Esophagus muscularis mucosa (tissue), 4 donors: ENCODE data around the gene RUFY3. TPM values are rescaled to one million over a fixed set of nuclear protein-coding genes. Genes with fewer than 3 reads are reported as not detected.

Experiments
- DNase-seq: peaks from one replicate; pipeline ENCODE4 v3.0.0-alpha.2; 2017; ENCODE audit errors: extremely low spot score
- H3K27ac ChIP-seq, 4 donors: fragments of 200-600 bp; sonication (generic); replicated peaks in 1 of 4; 1 replicate in 3 of 4; 2 replicates in 1 of 4; pipeline ENCODE4 v1.5.1; 2016 to 2019; ENCODE audit warnings: mild to moderate bottlenecking in 1 of 4
- H3K27me3 ChIP-seq, 4 donors: fragments of 200-600 bp; sonication (generic); one replicate each; pipeline versions ENCODE4 v1.5.1 to v1.6.0; 2016 to 2019
- H3K36me3 ChIP-seq, 4 donors: fragments of 200-600 bp; sonication (generic); one replicate each; pipeline ENCODE4 v1.5.1; 2016 to 2019
- H3K4me1 ChIP-seq, 4 donors: fragments of 200-600 bp; sonication (generic); one replicate each; pipeline ENCODE4 v1.5.1; 2016 to 2019
- H3K4me3 ChIP-seq, 4 donors: fragments of 200-600 bp; sonication (generic); 1 replicate in 2 of 4; 2 replicates in 2 of 4; pipeline ENCODE4 v1.5.1; 2016 to 2019; ENCODE audit warnings: mild to moderate bottlenecking in 4 of 4, moderate library complexity in 1 of 4
- H3K9me3 ChIP-seq, 4 donors: fragments of 200-600 bp; sonication (generic); 1 replicate in 3 of 4; 2 replicates in 1 of 4; pipeline ENCODE4 v1.5.1; 2016 to 2019
- EP300 ChIP-seq: sonication (generic); formaldehyde crosslinking; IDR thresholded peaks from one replicate; pipeline ENCODE4 v1.6.1; 2017; ENCODE audit warnings: antibody characterized with exemption
- POLR2A ChIP-seq: fragments of 450-650 bp; IDR thresholded peaks from one replicate; pipeline ENCODE4 v1.6.1; 2017; ENCODE audit warnings: antibody characterized with exemption, moderate library complexity, mild to moderate bottlenecking, low read depth
- POLR2AphosphoS5 ChIP-seq, 2 donors: sonication (generic); formaldehyde crosslinking; IDR thresholded peaks; one replicate each; pipeline ENCODE4 v1.6.1; 2017; ENCODE audit warnings: antibody characterized with exemption in 2 of 2
- WGBS: methylation state at CpG from one replicate; pipeline ENCODE4 v1.1.5; 2018; 5-methylcytosine and 5-hydroxymethylcytosine counted together
- intact Hi-C: fragments of 100-400 bp; cut with DNase I; formaldehyde crosslinking; loops from one replicate; pipeline ENCODE4 v1.15.1; 2023
- total RNA-seq, 4 donors: library from RNA; depleted of rRNA; stranded (reverse); fragments of >200 nt; gene quantifications; one replicate each; pipeline versions ENCODE4 v1.1.0 to v1.2.1, GENCODE V29; 2016
- TF ChIP-seq, protein P1 (sequence below), 3 experiments: fragments of 200-600 bp in 2 of 3; fragments of 450-650 bp in 1 of 3; sonication (generic) in 2 of 3; IDR thresholded peaks; one replicate each; pipeline ENCODE4 v1.5.1; 2017 to 2019; ENCODE audit warnings: antibody characterized with exemption in 3 of 3, mild to moderate bottlenecking in 2 of 3, moderate library complexity in 1 of 3

The RUFY3 gene
- total RNA-seq, 4 donors from 2014 or later: 30.5 to 51.9 (median 33.2) TPM

DNA sequence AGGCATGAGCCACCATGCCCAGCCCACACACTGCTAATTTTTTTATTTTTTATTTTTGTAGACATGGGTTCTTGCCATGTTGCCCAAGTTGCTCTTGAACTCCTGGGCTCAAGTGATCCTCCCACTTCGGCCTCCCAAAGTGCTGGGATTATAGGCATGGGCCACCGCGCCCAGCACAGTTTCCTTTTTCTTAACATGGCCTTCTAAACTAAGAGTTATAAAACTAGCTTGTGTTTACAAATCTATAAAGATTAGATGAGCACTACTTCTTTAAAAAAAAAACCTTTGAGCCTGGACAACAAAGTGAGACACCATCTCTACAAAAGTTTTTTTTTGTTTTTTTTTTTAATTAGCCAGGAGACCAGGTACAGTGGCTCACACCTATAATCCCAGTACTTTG, 107.3 kb downstream of the RUFY3 start:
- TF ChIP-seq, protein P1, sequence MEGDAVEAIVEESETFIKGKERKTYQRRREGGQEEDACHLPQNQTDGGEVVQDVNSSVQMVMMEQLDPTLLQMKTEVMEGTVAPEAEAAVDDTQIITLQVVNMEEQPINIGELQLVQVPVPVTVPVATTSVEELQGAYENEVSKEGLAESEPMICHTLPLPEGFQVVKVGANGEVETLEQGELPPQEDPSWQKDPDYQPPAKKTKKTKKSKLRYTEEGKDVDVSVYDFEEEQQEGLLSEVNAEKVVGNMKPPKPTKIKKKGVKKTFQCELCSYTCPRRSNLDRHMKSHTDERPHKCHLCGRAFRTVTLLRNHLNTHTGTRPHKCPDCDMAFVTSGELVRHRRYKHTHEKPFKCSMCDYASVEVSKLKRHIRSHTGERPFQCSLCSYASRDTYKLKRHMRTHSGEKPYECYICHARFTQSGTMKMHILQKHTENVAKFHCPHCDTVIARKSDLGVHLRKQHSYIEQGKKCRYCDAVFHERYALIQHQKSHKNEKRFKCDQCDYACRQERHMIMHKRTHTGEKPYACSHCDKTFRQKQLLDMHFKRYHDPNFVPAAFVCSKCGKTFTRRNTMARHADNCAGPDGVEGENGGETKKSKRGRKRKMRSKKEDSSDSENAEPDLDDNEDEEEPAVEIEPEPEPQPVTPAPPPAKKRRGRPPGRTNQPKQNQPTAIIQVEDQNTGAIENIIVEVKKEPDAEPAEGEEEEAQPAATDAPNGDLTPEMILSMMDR (IDR thresholded peaks at IDR 0.05): no peak
- TF ChIP-seq POLR2A (no peak), POLR2AphosphoS5 (IDR thresholded peaks at IDR 0.05) (no peak), EP300 (no peak)
- intact Hi-C loops: no loop called here
- DNase-seq: no peak
- peaks cover 70 to 100% (median 97%) of the 10 kb centered on the region in 4 donors for H3K36me3 ChIP-seq
- H3K4me1 ChIP-seq: no peaks in the 10 kb centered on the region
- no peak overlapping the region for H3K4me3 ChIP-seq
- 100% methylated on average over 3 of the region's 3 CpGs for WGBS
- no peak overlapping the region for H3K27ac ChIP-seq
- no peaks in the 10 kb centered on the region for H3K9me3 ChIP-seq
- no peaks in the 10 kb centered on the region for H3K27me3 ChIP-seq

- Histone ChIP-seq H3K9me3 (no peaks in the 10 kb centered on the region), H3K27me3 (no peaks in the 10 kb centered on the region), H3K4me1 (no peaks in the 10 kb centered on the region), H3K4me3 (no peak overlapping the region), H3K36me3 (peaks cover 66 to 100% (median 96%) of the 10 kb centered on the region in 4 donors), H3K27ac (no peak overlapping the region)
- intact Hi-C loops: no loop called here
- no peak for TF ChIP-seq EP300
- 83% methylated on average over 1 of the region's 1 CpG for WGBS
- no peak for DNase-seq
Measured at GRCh38 chr4:70829492-70829891, 107.7 kb downstream of the RUFY3 start.

DNA sequence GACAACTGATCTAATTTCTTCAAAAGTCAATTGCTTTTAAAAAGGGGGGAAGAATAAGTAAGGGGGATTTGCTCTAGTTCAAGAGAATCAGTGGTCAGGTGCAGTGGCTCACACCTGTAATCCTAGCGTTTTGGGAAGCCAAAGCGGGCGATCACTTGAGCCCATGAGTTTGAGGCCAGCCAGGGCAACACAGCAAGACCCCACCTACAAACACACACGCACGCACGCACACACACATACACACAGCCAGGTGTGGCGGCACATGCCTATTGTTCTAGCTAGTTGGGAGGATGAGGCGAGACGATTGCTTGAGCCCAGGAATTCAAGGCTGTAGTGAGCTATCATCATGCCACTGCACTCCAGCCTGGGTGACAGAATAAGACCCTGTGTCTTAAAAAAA, 108.3 kb downstream of the RUFY3 start:
- H3K27me3 ChIP-seq: no peaks in the 10 kb centered on the region
- intact Hi-C loops: no loop called here
- TF ChIP-seq POLR2A (no peak), POLR2AphosphoS5 (IDR thresholded peaks at IDR 0.05) (no peak), EP300 (no peak)
- TF ChIP-seq, protein P1 (IDR thresholded peaks at IDR 0.05): no peak
- peaks cover 68 to 100% (median 96%) of the 10 kb centered on the region in 4 donors for H3K36me3 ChIP-seq
- 98% methylated on average over 9 of the region's 9 CpGs for WGBS
- no peaks in the 10 kb centered on the region for H3K9me3 ChIP-seq
- DNase-seq: no peak
- H3K27ac ChIP-seq: no peak overlapping the region
- no peak overlapping the region for H3K4me3 ChIP-seq
- no peaks in the 10 kb centered on the region for H3K4me1 ChIP-seq

DNA sequence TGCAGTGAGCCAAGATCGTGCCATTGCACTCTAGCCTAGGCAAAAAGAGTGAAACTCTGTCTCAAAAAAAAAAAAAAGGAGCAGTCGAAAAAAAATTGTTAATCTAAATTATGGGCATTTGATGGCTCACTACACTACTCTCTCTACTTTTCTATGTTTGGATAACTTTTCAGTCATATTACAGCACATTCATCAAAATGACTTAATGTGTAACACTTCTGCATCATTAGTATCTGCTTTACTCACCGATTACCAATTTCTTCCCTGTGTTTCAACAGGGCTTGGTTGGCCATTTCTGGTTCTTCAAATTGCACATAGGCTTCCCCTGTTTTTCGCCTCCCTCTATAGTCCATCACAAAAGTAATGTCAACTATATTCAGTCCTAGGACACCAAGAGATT, 109.5 kb downstream of the RUFY3 start:
- Histone ChIP-seq H3K36me3 (peaks cover 55 to 96% (median 88%) of the 10 kb centered on the region in 4 donors), H3K27me3 (no peaks in the 10 kb centered on the region), H3K4me1 (peaks cover 7 to 10% (median 8%) of the 10 kb centered on the region in 4 donors), H3K9me3 (no peaks in the 10 kb centered on the region), H3K27ac (no peak overlapping the region), H3K4me3 (no peak overlapping the region)
- no peak for TF ChIP-seq POLR2A
- TF ChIP-seq, protein P1 (IDR thresholded peaks at IDR 0.05): no peak
- TF ChIP-seq EP300: no peak
- no peak for TF ChIP-seq POLR2AphosphoS5 (IDR thresholded peaks at IDR 0.05)
- intact Hi-C loops: no loop called here
- DNase-seq: no peak
- WGBS: 91% methylated on average over 4 of the region's 4 CpGs

DNA sequence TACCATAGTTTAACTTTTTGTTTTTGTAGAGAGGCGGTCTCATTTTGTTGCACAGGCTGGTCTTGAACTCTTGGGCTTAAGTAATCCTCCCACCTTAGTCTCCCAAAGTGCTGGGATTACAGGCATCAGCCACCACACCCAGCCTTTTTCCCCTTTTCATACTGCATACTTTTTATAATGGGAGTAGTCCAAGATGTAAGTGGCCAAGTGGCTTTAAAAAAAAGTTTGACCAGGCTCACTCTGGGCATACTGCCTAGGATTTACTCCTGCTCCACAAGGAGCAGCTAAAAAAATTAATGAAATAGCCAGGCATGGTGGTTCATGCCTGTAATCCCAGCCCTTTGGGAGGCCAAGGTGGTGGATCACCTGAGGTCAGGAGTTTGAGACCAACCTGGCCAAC, 111.9 kb downstream of the RUFY3 start:
- no peak overlapping the region for H3K4me3 ChIP-seq
- intact Hi-C loops: no loop called here
- H3K27me3 ChIP-seq: no peaks in the 10 kb centered on the region
- 93% methylated on average over 1 of the region's 1 CpG for WGBS
- H3K27ac ChIP-seq: no peak overlapping the region
- DNase-seq: no peak
- peaks cover 40 to 72% (median 67%) of the 10 kb centered on the region in 4 donors for H3K36me3 ChIP-seq
- peaks cover 26 to 33% (median 30%) of the 10 kb centered on the region in 4 donors for H3K4me1 ChIP-seq
- no peaks in the 10 kb centered on the region for H3K9me3 ChIP-seq
- TF ChIP-seq POLR2A (no peak), EP300 (no peak), POLR2AphosphoS5 (IDR thresholded peaks at IDR 0.05) (no peak)
- TF ChIP-seq, protein P1 (IDR thresholded peaks at IDR 0.05): no peak
